ENCODE data around the gene CST9L.

DNA sequence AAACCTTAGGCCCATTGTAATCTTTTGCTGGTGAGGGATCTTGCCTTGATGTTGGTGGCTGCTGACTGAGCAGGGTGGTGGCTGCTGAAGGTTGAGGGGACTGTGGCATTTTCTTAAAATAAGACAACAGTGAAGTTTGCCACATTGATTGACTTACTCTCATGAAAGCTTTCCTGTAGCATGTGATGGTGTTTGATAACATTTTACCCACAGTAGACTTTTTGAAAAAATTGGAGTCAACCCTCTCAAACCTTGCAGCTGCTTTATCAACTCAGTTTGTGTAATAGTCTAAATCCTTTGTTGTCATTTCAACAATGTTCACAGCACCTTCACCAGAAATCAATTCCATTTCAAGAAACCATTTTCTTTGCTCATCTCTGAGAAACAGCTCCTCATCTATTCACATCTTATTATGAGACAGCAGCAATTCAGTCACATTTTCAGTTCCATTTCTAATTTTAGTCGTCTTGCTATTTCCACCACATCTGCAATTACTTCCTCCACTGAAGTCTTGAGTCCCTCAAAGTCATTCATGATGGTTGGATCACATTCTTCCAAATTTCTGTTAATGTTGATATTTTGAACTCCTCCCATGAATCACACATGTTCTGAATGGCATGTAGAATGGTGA lies 37.2 kb downstream of the CST9L start:
- TF ChIP-seq BCL11A (IDR thresholded peaks at IDR 0.05; ENCODE audit: low read depth, low read length) (no peak), REST (IDR thresholded peaks at IDR 0.05; ENCODE audit: low read depth, low read length) (no peak), ATF7 (IDR thresholded peaks at IDR 0.05; ENCODE audit: low read depth) (no peak), EZH2 (IDR thresholded peaks at IDR 0.05; ENCODE audit: borderline replicate concordance, control insufficient read depth, low read depth, low read length) (no peak), GABPA (IDR thresholded peaks at IDR 0.05; ENCODE audit: low read depth) (no peak)
- TF ChIP-seq, protein P1, sequence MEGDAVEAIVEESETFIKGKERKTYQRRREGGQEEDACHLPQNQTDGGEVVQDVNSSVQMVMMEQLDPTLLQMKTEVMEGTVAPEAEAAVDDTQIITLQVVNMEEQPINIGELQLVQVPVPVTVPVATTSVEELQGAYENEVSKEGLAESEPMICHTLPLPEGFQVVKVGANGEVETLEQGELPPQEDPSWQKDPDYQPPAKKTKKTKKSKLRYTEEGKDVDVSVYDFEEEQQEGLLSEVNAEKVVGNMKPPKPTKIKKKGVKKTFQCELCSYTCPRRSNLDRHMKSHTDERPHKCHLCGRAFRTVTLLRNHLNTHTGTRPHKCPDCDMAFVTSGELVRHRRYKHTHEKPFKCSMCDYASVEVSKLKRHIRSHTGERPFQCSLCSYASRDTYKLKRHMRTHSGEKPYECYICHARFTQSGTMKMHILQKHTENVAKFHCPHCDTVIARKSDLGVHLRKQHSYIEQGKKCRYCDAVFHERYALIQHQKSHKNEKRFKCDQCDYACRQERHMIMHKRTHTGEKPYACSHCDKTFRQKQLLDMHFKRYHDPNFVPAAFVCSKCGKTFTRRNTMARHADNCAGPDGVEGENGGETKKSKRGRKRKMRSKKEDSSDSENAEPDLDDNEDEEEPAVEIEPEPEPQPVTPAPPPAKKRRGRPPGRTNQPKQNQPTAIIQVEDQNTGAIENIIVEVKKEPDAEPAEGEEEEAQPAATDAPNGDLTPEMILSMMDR (IDR thresholded peaks at IDR 0.05 in 2 of 3, conservative IDR thresholded peaks at IDR 0.05 in 1 of 3; ENCODE audit: control insufficient read depth in 2 of 3, extremely low read depth in 1 of 3, insufficient read depth in 1 of 3, low read depth in 3 of 3, low read length in 3 of 3): no peak
